DOHH2 (cell line): Measurements from ENCODE around the gene MACIR.

Source experiments
- H3F3A ChIP-seq: fragments of 200-600 bp; sonication (generic), shearing (Covaris generic); 2 replicates; pipeline ENCODE4 v1.6.0; 2016; ENCODE audit warnings: antibody characterized with exemption, mild to moderate bottlenecking; ENCODE audit not compliant: control insufficient read depth, insufficient read depth
- H3K27ac ChIP-seq: fragments of 200-600 bp; sonication (generic); 2 replicates; pipeline ENCODE4 v1.5.1; 2014; ENCODE audit warnings: low read depth, mild to moderate bottlenecking, low read length, moderate library complexity
- H3K27me3 ChIP-seq: fragments of 200-600 bp; sonication (generic); 2 replicates; pipeline ENCODE4 v1.6.1; 2014; ENCODE audit warnings: mild to moderate bottlenecking, low read length, mixed read lengths; ENCODE audit not compliant: control insufficient read depth
- H3K36me3 ChIP-seq: fragments of 200-600 bp; sonication (generic); 2 replicates; pipeline ENCODE4 v1.6.1; 2014; ENCODE audit warnings: mild to moderate bottlenecking, low read length, moderate library complexity, mixed read lengths; ENCODE audit not compliant: control insufficient read depth
- H3K4me1 ChIP-seq: fragments of 200-600 bp; sonication (generic); 2 replicates; pipeline ENCODE4 v1.6.1; 2014; ENCODE audit warnings: mild to moderate bottlenecking, low read length, mixed read lengths; ENCODE audit not compliant: control insufficient read depth
- H3K4me2 ChIP-seq: fragments of 200-600 bp; sonication (generic); 2 replicates; pipeline ENCODE4 v1.6.0; 2014; ENCODE audit warnings: mild to moderate bottlenecking, low read length, moderate library complexity
- H3K4me3 ChIP-seq: fragments of 200-600 bp; sonication (generic); 2 replicates; pipeline ENCODE4 v1.5.1; 2014; ENCODE audit warnings: mild to moderate bottlenecking, low read length, mixed read lengths
- H3K79me2 ChIP-seq: fragments of 200-600 bp; sonication (generic); 2 replicates; pipeline ENCODE4 v1.6.1; 2014; ENCODE audit warnings: mild to moderate bottlenecking, low read length, mixed read lengths; ENCODE audit not compliant: control insufficient read depth
- H3K9me2 ChIP-seq: fragments of 200-600 bp; sonication (generic); replicated peaks from 2 replicates; pipeline ENCODE4 v1.6.1; 2014; ENCODE audit warnings: mild to moderate bottlenecking, low read length, mixed read lengths; ENCODE audit not compliant: control insufficient read depth
- H3K9me3 ChIP-seq: fragments of 200-600 bp; sonication (generic); 2 replicates; pipeline ENCODE4 v1.6.1; 2014; ENCODE audit warnings: antibody characterized with exemption, low read length, mixed read lengths; ENCODE audit not compliant: control insufficient read depth, insufficient read depth
- H4K20me1 ChIP-seq: fragments of 200-600 bp; sonication (generic); 2 replicates; pipeline ENCODE4 v1.6.0; 2014; ENCODE audit warnings: low read depth, mild to moderate bottlenecking, antibody characterized with exemption, low read length, moderate library complexity; ENCODE audit not compliant: control insufficient read depth, insufficient read depth
- EZH2phosphoT487 ChIP-seq: fragments of 200-600 bp; sonication (generic); IDR thresholded peaks from 2 replicates; pipeline ENCODE4 v1.6.1; 2017; ENCODE audit warnings: borderline replicate concordance, mild to moderate bottlenecking, antibody characterized with exemption, low read length, moderate library complexity, mixed read lengths
- TF ChIP-seq, protein P1 (sequence below): fragments of 200-600 bp; sonication (generic); IDR thresholded peaks from one replicate; pipeline ENCODE4 v1.5.1; 2014; ENCODE audit warnings: antibody characterized with exemption, mild to moderate bottlenecking, low read depth, low read length; ENCODE audit not compliant: poor library complexity, severe bottlenecking

MACIR gene

DNA sequence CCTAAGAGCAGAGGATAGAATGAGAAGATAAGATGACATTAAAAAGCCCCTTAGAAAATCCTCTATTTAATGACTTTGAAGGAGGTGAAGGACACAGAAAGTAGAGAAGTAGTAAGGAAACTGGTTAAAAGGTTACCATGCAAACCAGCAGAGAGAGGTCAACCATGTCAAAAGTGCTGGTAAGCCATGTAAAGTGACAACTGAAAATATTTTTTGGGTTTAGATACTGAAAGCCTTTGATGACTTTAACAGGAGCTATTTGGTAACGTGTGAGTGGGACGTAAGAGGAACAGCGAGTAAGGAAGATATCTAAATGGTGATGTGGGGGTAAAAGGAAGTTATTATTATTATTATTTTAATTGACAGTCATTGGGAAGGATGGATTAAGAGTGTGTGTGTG, 56.9 kb downstream of the MACIR start:
- Histone ChIP-seq H3K27ac (no peak overlapping the region), H3K79me2 (no peaks in the 10 kb centered on the region), H3K4me2 (no peak overlapping the region), H3K36me3 (no peaks in the 10 kb centered on the region), H3K4me3 (no peak overlapping the region), H3K9me3 (no peaks in the 10 kb centered on the region), H3F3A (no peaks in the 10 kb centered on the region), H3K27me3 (no peaks in the 10 kb centered on the region), H4K20me1 (no peaks in the 10 kb centered on the region), H3K9me2 (no peaks in the 10 kb centered on the region), H3K4me1 (no peaks in the 10 kb centered on the region)
- TF ChIP-seq, protein P1, sequence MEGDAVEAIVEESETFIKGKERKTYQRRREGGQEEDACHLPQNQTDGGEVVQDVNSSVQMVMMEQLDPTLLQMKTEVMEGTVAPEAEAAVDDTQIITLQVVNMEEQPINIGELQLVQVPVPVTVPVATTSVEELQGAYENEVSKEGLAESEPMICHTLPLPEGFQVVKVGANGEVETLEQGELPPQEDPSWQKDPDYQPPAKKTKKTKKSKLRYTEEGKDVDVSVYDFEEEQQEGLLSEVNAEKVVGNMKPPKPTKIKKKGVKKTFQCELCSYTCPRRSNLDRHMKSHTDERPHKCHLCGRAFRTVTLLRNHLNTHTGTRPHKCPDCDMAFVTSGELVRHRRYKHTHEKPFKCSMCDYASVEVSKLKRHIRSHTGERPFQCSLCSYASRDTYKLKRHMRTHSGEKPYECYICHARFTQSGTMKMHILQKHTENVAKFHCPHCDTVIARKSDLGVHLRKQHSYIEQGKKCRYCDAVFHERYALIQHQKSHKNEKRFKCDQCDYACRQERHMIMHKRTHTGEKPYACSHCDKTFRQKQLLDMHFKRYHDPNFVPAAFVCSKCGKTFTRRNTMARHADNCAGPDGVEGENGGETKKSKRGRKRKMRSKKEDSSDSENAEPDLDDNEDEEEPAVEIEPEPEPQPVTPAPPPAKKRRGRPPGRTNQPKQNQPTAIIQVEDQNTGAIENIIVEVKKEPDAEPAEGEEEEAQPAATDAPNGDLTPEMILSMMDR = no peak
- TF ChIP-seq EZH2phosphoT487 = no peak

- Histone ChIP-seq H3F3A (no peaks in the 10 kb centered on the region), H3K4me1 (no peaks in the 10 kb centered on the region), H3K36me3 (no peaks in the 10 kb centered on the region), H3K4me2 (no peak overlapping the region), H3K27ac (no peak overlapping the region), H3K27me3 (peaks cover 21% of the 10 kb centered on the region), H3K9me3 (no peaks in the 10 kb centered on the region), H4K20me1 (no peaks in the 10 kb centered on the region), H3K9me2 (no peaks in the 10 kb centered on the region), H3K79me2 (no peaks in the 10 kb centered on the region), H3K4me3 (no peak overlapping the region)
- TF ChIP-seq, protein P1 = no peak
- no peak for TF ChIP-seq EZH2phosphoT487
Observed at GRCh38 chr5:103327451-103327850, 68.9 kb downstream of the MACIR start.

GRCh38 chr5:103327893-103328292, 69.3 kb downstream of the MACIR start:
- no peaks in the 10 kb centered on the region for H3K9me3 ChIP-seq
- H3K27ac ChIP-seq = no peak overlapping the region
- no peaks in the 10 kb centered on the region for H3F3A ChIP-seq
- no peaks in the 10 kb centered on the region for H3K79me2 ChIP-seq
- H3K9me2 ChIP-seq = no peaks in the 10 kb centered on the region
- peaks cover 22% of the 10 kb centered on the region for H3K27me3 ChIP-seq
- no peaks in the 10 kb centered on the region for H4K20me1 ChIP-seq
- H3K4me1 ChIP-seq = no peaks in the 10 kb centered on the region
- H3K4me3 ChIP-seq = no peak overlapping the region
- H3K4me2 ChIP-seq = no peak overlapping the region
- H3K36me3 ChIP-seq = no peaks in the 10 kb centered on the region
- TF ChIP-seq, protein P1 = no peak
- TF ChIP-seq EZH2phosphoT487 = no peak
